Central memory CD8-positive, alpha-beta T cell (primary cell): ENCODE measurements around the gene TKTL1.
A peak's percentile ranks its signal among the peaks of the same experiment; 100 is the strongest.
"Not testable (repeated sequence)": the region's sequence is repeated elsewhere in the genome, so short reads cannot be mapped to it uniquely, and the experiment has no call there.

Experiments
- ATAC-seq: fragments of 150-1000 bp; cut with Tn5 transposase; replicated peaks from 2 replicates; pipeline ENCODE4 v1.10.0; 2022; ENCODE audit warnings: mild to moderate bottlenecking, moderate FRiP score, moderate number of reproducible peaks; ENCODE audit not compliant: poor library complexity, severe bottlenecking; ENCODE audit errors: extremely low read depth
- DNase-seq, 2 donors: peaks; one replicate each; pipeline ENCODE4 v3.0.0; 2021; ENCODE audit warnings: low spot score in 2 of 2
- H3K27ac Mint-ChIP-seq: one replicate; pipeline ENCODE4 v1.8.0; 2022; ENCODE audit warnings: low read depth, mild to moderate bottlenecking, moderate library complexity, mixed read lengths
- H3K27me3 Mint-ChIP-seq: one replicate; pipeline ENCODE4 v1.8.0; 2022; ENCODE audit warnings: mixed read lengths
- H3K36me3 Mint-ChIP-seq: one replicate; pipeline ENCODE4 v1.8.0; 2022; ENCODE audit warnings: mild to moderate bottlenecking, moderate library complexity, mixed read lengths; ENCODE audit not compliant: insufficient read depth
- H3K4me1 Mint-ChIP-seq: one replicate; pipeline ENCODE4 v1.8.0; 2022; ENCODE audit warnings: mixed read lengths
- H3K4me3 Mint-ChIP-seq: one replicate; pipeline ENCODE4 v1.8.0; 2022; ENCODE audit warnings: mild to moderate bottlenecking, moderate library complexity, mixed read lengths
- H3K9me3 Mint-ChIP-seq: one replicate; pipeline ENCODE4 v1.8.0; 2022; ENCODE audit warnings: mixed read lengths

TKTL1 gene

GRCh38 chrX:154298312-154298711, 2.7 kb downstream of the TKTL1 start:
- H3K4me1 Mint-ChIP-seq: no peaks in the 10 kb centered on the region
- H3K9me3 Mint-ChIP-seq: no peaks in the 10 kb centered on the region
- DNase-seq (no peak), ATAC-seq (no peak)
- no peak overlapping the region for H3K4me3 Mint-ChIP-seq
- no peaks in the 10 kb centered on the region for H3K27me3 Mint-ChIP-seq
- no peak overlapping the region for H3K27ac Mint-ChIP-seq
- no peaks in the 10 kb centered on the region for H3K36me3 Mint-ChIP-seq

GRCh38 chrX:154300816-154301215, 5.2 kb downstream of the TKTL1 start:
- Mint-ChIP-seq H3K4me1 (no peaks in the 10 kb centered on the region), H3K27ac (no peak overlapping the region), H3K9me3 (no peaks in the 10 kb centered on the region), H3K36me3 (no peaks in the 10 kb centered on the region), H3K27me3 (no peaks in the 10 kb centered on the region), H3K4me3 (no peak overlapping the region)
- ATAC-seq (no peak), DNase-seq (no peak)

- not testable (repeated sequence) for ATAC-seq, H3K9me3 Mint-ChIP-seq, H3K27ac Mint-ChIP-seq, H3K27me3 Mint-ChIP-seq, H3K36me3 Mint-ChIP-seq, H3K4me1 Mint-ChIP-seq, H3K4me3 Mint-ChIP-seq, DNase-seq
Measured at GRCh38 chrX:154302998-154303397, 7.4 kb downstream of the TKTL1 start.

- H3K27ac Mint-ChIP-seq: no peak overlapping the region
- peaks cover 1% of the 10 kb centered on the region for H3K36me3 Mint-ChIP-seq
Measured at GRCh38 chrX:154303476-154303875, 7.9 kb downstream of the TKTL1 start.

GRCh38 chrX:154304846-154305245, 9.3 kb downstream of the TKTL1 start:
- peaks cover 15% of the 10 kb centered on the region for H3K4me1 Mint-ChIP-seq
- ATAC-seq: no peak
- no peaks in the 10 kb centered on the region for H3K9me3 Mint-ChIP-seq
- H3K36me3 Mint-ChIP-seq: peaks cover 1% of the 10 kb centered on the region
- H3K27me3 Mint-ChIP-seq: no peaks in the 10 kb centered on the region
- no peak overlapping the region for H3K27ac Mint-ChIP-seq
- DNase-seq: no peak
- no peak overlapping the region for H3K4me3 Mint-ChIP-seq

More at GRCh38 chrX:154303476-154303875, 7.9 kb downstream of the TKTL1 start:
- Mint-ChIP-seq H3K4me3 (no peak overlapping the region), H3K9me3 (no peaks in the 10 kb centered on the region), H3K27me3 (no peaks in the 10 kb centered on the region), H3K4me1 (peaks cover 12% of the 10 kb centered on the region)
- DNase-seq (no peak), ATAC-seq (no peak)

GRCh38 chrX:154305541-154306205, 10.1 kb downstream of the TKTL1 start:
- Mint-ChIP-seq H3K4me3 (no peak overlapping the region), H3K27ac (no peak overlapping the region)

GRCh38 chrX:154307202-154307601, 11.6 kb downstream of the TKTL1 start:
- no peaks in the 10 kb centered on the region for H3K27me3 Mint-ChIP-seq
- ATAC-seq: no peak
- no peaks in the 10 kb centered on the region for H3K9me3 Mint-ChIP-seq
- H3K27ac Mint-ChIP-seq: peak overlapping the region; percentile 25
- peaks cover 26% of the 10 kb centered on the region for H3K4me1 Mint-ChIP-seq
- H3K36me3 Mint-ChIP-seq: peaks cover 1% of the 10 kb centered on the region
- no peak overlapping the region for H3K4me3 Mint-ChIP-seq
- DNase-seq: no peak

More at GRCh38 chrX:154305541-154306205, 10.1 kb downstream of the TKTL1 start:
- Mint-ChIP-seq H3K9me3 (no peaks in the 10 kb centered on the region), H3K36me3 (peaks cover 1% of the 10 kb centered on the region), H3K4me1 (peaks cover 15% of the 10 kb centered on the region), H3K27me3 (no peaks in the 10 kb centered on the region)
- ATAC-seq: no peak
- DNase-seq: no peak

GRCh38 chrX:154308108-154308946, 12.7 kb downstream of the TKTL1 start:
- peak; percentile 66 for ATAC-seq
- Mint-ChIP-seq H3K9me3 (no peaks in the 10 kb centered on the region), H3K4me3 (peak overlapping the region; percentile 34)

GRCh38 chrX:154309041-154309775, 13.6 kb downstream of the TKTL1 start:
- no peaks in the 10 kb centered on the region for H3K27me3 Mint-ChIP-seq
- H3K4me1 Mint-ChIP-seq: peaks cover 37% of the 10 kb centered on the region
- no peak overlapping the region for H3K27ac Mint-ChIP-seq
- no peaks in the 10 kb centered on the region for H3K9me3 Mint-ChIP-seq
- no peak overlapping the region for H3K4me3 Mint-ChIP-seq
- H3K36me3 Mint-ChIP-seq: peaks cover 1% of the 10 kb centered on the region
- ATAC-seq: no peak
- DNase-seq: no peak

More at GRCh38 chrX:154308108-154308946, 12.7 kb downstream of the TKTL1 start:
- Mint-ChIP-seq H3K27me3 (no peaks in the 10 kb centered on the region), H3K4me1 (peaks cover 34% of the 10 kb centered on the region), H3K36me3 (peaks cover 1% of the 10 kb centered on the region), H3K27ac (peak overlapping the region; percentile 25)
- DNase-seq: peak; percentile 63 to 65

- H3K27ac Mint-ChIP-seq: no peak overlapping the region
- no peaks in the 10 kb centered on the region for H3K9me3 Mint-ChIP-seq
- H3K36me3 Mint-ChIP-seq: peaks cover 1% of the 10 kb centered on the region
- no peak overlapping the region for H3K4me3 Mint-ChIP-seq
- no peaks in the 10 kb centered on the region for H3K27me3 Mint-ChIP-seq
- ATAC-seq (no peak), DNase-seq (no peak)
- H3K4me1 Mint-ChIP-seq: peaks cover 37% of the 10 kb centered on the region
Measured at GRCh38 chrX:154310616-154311536, 15.3 kb downstream of the TKTL1 start.

- H3K4me3 Mint-ChIP-seq: no peak overlapping the region
- H3K4me1 Mint-ChIP-seq: peaks cover 41% of the 10 kb centered on the region
- peaks cover 1% of the 10 kb centered on the region for H3K36me3 Mint-ChIP-seq
- DNase-seq: no peak
- peak overlapping the region; percentile 79 for H3K27ac Mint-ChIP-seq
- H3K27me3 Mint-ChIP-seq: no peaks in the 10 kb centered on the region
- H3K9me3 Mint-ChIP-seq: no peaks in the 10 kb centered on the region
- no peak for ATAC-seq
Measured at GRCh38 chrX:154312116-154312515, 16.5 kb downstream of the TKTL1 start.

GRCh38 chrX:154313147-154313546, 17.6 kb downstream of the TKTL1 start:
- Mint-ChIP-seq H3K4me1 (peaks cover 39% of the 10 kb centered on the region), H3K9me3 (no peaks in the 10 kb centered on the region), H3K4me3 (peak overlapping the region; percentile 45), H3K27ac (peak overlapping the region; percentile 93), H3K36me3 (peaks cover 1% of the 10 kb centered on the region), H3K27me3 (no peaks in the 10 kb centered on the region)
- DNase-seq (no peak), ATAC-seq (peak; percentile 66)
